PC-9 (cell line): ENCODE measurements around the gene GTF2IRD1.

Source experiments
- EZH2 ChIP-seq: fragments of 200-600 bp; sonication (generic); IDR thresholded peaks from 2 replicates; pipeline ENCODE4 v1.8.0; 2017; ENCODE audit warnings: antibody characterized with exemption, low read depth
- TF ChIP-seq, protein P1 (sequence below): fragments of 200-600 bp; sonication (generic); conservative IDR thresholded peaks from 2 replicates; pipeline ENCODE4 v1.6.1; 2017; ENCODE audit warnings: mixed run types, antibody characterized with exemption, mild to moderate bottlenecking, moderate library complexity

GRCh38 chr7:74470504-74470903 lies 16.8 kb downstream of the GTF2IRD1 start:
- TF ChIP-seq EZH2 = no peak
- TF ChIP-seq, protein P1, sequence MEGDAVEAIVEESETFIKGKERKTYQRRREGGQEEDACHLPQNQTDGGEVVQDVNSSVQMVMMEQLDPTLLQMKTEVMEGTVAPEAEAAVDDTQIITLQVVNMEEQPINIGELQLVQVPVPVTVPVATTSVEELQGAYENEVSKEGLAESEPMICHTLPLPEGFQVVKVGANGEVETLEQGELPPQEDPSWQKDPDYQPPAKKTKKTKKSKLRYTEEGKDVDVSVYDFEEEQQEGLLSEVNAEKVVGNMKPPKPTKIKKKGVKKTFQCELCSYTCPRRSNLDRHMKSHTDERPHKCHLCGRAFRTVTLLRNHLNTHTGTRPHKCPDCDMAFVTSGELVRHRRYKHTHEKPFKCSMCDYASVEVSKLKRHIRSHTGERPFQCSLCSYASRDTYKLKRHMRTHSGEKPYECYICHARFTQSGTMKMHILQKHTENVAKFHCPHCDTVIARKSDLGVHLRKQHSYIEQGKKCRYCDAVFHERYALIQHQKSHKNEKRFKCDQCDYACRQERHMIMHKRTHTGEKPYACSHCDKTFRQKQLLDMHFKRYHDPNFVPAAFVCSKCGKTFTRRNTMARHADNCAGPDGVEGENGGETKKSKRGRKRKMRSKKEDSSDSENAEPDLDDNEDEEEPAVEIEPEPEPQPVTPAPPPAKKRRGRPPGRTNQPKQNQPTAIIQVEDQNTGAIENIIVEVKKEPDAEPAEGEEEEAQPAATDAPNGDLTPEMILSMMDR = no peak
